Uterus (tissue), 4 donors: ENCODE results near the gene VWA5B2. TPM values are rescaled to one million over a fixed set of nuclear protein-coding genes. Genes with fewer than 3 reads are reported as not detected.

ENCODE experiments used
- DNase-seq, 2 donors: peaks; one replicate each; pipeline ENCODE4 v3.0.0-alpha.2; 2019 to 2020
- H3K27ac ChIP-seq, 2 donors: fragments of 200-600 bp; sonication (generic); 1 replicate in 1 of 2; 2 replicates in 1 of 2; pipeline ENCODE4 v1.5.1; 2016 to 2018
- H3K27me3 ChIP-seq, 2 donors: fragments of 200-600 bp; sonication (generic); one replicate each; pipeline ENCODE4 v1.5.1; 2018 to 2019; ENCODE audit warnings: control low read depth in 1 of 2
- H3K36me3 ChIP-seq, 2 donors: fragments of 200-600 bp; sonication (generic); one replicate each; pipeline ENCODE4 v1.5.1; 2019; ENCODE audit warnings: control low read depth in 1 of 2
- H3K4me1 ChIP-seq, 2 donors: fragments of 200-600 bp; sonication (generic); one replicate each; pipeline ENCODE4 v1.5.1; 2018 to 2019; ENCODE audit warnings: control low read depth in 1 of 2
- H3K4me3 ChIP-seq, 2 donors: fragments of 200-600 bp; sonication (generic); 1 replicate in 1 of 2; 2 replicates in 1 of 2; pipeline ENCODE4 v1.5.1; 2018 to 2019; ENCODE audit warnings: mild to moderate bottlenecking in 1 of 2
- H3K9me3 ChIP-seq, 2 donors: fragments of 200-600 bp; sonication (generic); one replicate each; pipeline ENCODE4 v1.5.1; 2019; ENCODE audit warnings: control low read depth in 1 of 2
- CTCF ChIP-seq, 4 experiments: fragments of 200-600 bp in 2 of 4; fragments of 450-650 bp in 2 of 4; sonication (generic) in 2 of 4; IDR thresholded peaks; one replicate each; pipeline ENCODE4 v1.5.1; 2016 to 2019; ENCODE audit warnings: antibody characterized with exemption in 4 of 4, mild to moderate bottlenecking in 2 of 4, moderate library complexity in 1 of 4
- POLR2A ChIP-seq, 2 donors: fragments of 450-650 bp; IDR thresholded peaks; one replicate each; pipeline ENCODE4 v1.6.1; 2016; ENCODE audit warnings: antibody characterized with exemption in 2 of 2, mild to moderate bottlenecking in 1 of 2, moderate library complexity in 1 of 2
- intact Hi-C: fragments of 100-400 bp; cut with DNase I; formaldehyde crosslinking; loops from one replicate; pipeline ENCODE4 v1.15.1; 2023; ENCODE audit warnings: low total_unique reads
- total RNA-seq, 4 donors: library from RNA; depleted of rRNA in 3 of 4; stranded (reverse); fragments of >200 nt in 3 of 4; gene quantifications; one replicate each; pipeline versions ENCODE4 v1.1.0 to v1.2.4, GENCODE V29; 2014 to 2023
- donor health status: DM: yes; HTN: yes; CAD: no.

Gene VWA5B2
- total RNA-seq, 4 donors from 2014 or later: 0.35 TPM; not detected in 3

GRCh38 chr3:184200825-184201224, 28.6 kb upstream of the VWA5B2 start:
- Histone ChIP-seq H3K27ac (no peak overlapping the region), H3K27me3 (no peaks in the 10 kb centered on the region), H3K9me3 (no peaks in the 10 kb centered on the region), H3K4me3 (no peak overlapping the region), H3K4me1 (no peaks in the 10 kb centered on the region), H3K36me3 (no peaks in the 10 kb centered on the region)
- TF ChIP-seq POLR2A (IDR thresholded peaks at IDR 0.05) (no peak), CTCF (IDR thresholded peaks at IDR 0.05) (no peak)
- intact Hi-C loops: no loop called here
- no peak for DNase-seq

GRCh38 chr3:184203526-184203925, 25.9 kb upstream of the VWA5B2 start:
- no peak for TF ChIP-seq POLR2A (IDR thresholded peaks at IDR 0.05)
- TF ChIP-seq CTCF (IDR thresholded peaks at IDR 0.05): no peak
- Histone ChIP-seq H3K27me3 (no peaks in the 10 kb centered on the region), H3K4me3 (no peak overlapping the region), H3K36me3 (no peaks in the 10 kb centered on the region), H3K27ac (no peak overlapping the region), H3K4me1 (no peaks in the 10 kb centered on the region), H3K9me3 (no peaks in the 10 kb centered on the region)
- intact Hi-C loops: no loop called here
- no peak for DNase-seq

GRCh38 chr3:184209146-184209923, 20.1 kb upstream of the VWA5B2 start:
- H3K27me3 ChIP-seq: no peaks in the 10 kb centered on the region
- intact Hi-C loops: no loop called here
- TF ChIP-seq POLR2A (IDR thresholded peaks at IDR 0.05): no peak
- TF ChIP-seq CTCF (IDR thresholded peaks at IDR 0.05): no peak
- H3K27ac ChIP-seq: no peak overlapping the region
- H3K36me3 ChIP-seq: no peaks in the 10 kb centered on the region
- H3K4me3 ChIP-seq: no peak overlapping the region
- no peaks in the 10 kb centered on the region for H3K9me3 ChIP-seq
- DNase-seq: no peak
- no peaks in the 10 kb centered on the region for H3K4me1 ChIP-seq

GRCh38 chr3:184211297-184211696, 18.1 kb upstream of the VWA5B2 start:
- intact Hi-C loops: no loop called here
- DNase-seq: no peak
- H3K27ac ChIP-seq: no peak overlapping the region

More at GRCh38 chr3:184211297-184211696, 18.1 kb upstream of the VWA5B2 start:
- no peaks in the 10 kb centered on the region for H3K36me3 ChIP-seq
- H3K27me3 ChIP-seq: no peaks in the 10 kb centered on the region
- no peaks in the 10 kb centered on the region for H3K4me1 ChIP-seq
- H3K9me3 ChIP-seq: no peaks in the 10 kb centered on the region
- no peak for TF ChIP-seq POLR2A (IDR thresholded peaks at IDR 0.05)
- no peak for TF ChIP-seq CTCF (IDR thresholded peaks at IDR 0.05)
- H3K4me3 ChIP-seq: no peak overlapping the region
